ENCODE results near the gene POLR2C.

- TF ChIP-seq CTCF (IDR thresholded peaks at IDR 0.05) (no peak), POLR2A (IDR thresholded peaks at IDR 0.05) (no peak), EP300 (IDR thresholded peaks at IDR 0.05) (no peak)
Measured at GRCh38 chr16:57505169-57505568, 42.7 kb downstream of the POLR2C start.

Data from upper lobe of left lung (tissue), 4 donors.